GM23248 (cell line): ENCODE results near the gene ENTPD7.

Source experiments
- EZH2 ChIP-seq: fragments of 200-600 bp; sonication (generic); IDR thresholded peaks from 2 replicates; pipeline ENCODE4 v1.6.1; 2018; ENCODE audit warnings: antibody characterized with exemption, mild to moderate bottlenecking; ENCODE audit not compliant: insufficient read depth, poor library complexity, severe bottlenecking
- EZH2phosphoT487 ChIP-seq: fragments of 200-600 bp; sonication (generic); IDR thresholded peaks from 2 replicates; pipeline ENCODE4 v1.6.1; 2018; ENCODE audit warnings: antibody characterized with exemption, moderate library complexity, mild to moderate bottlenecking, low read depth; ENCODE audit not compliant: insufficient read depth

- TF ChIP-seq EZH2 (no peak), EZH2phosphoT487 (no peak)
These were observed 22.2 kb downstream of the ENTPD7 start for GRCh38 chr10:99681553-99681952.
